IMR-90 (cell line): ENCODE results near the gene C2orf80. TPM values are rescaled to one million over a fixed set of nuclear protein-coding genes. Genes with fewer than 3 reads are reported as not detected.

Experiments
- ATAC-seq: fragments of 200-7000 bp; cut with Tn5 transposase; 2 replicates; pipeline ENCODE4 v1.9.1; 2020; ENCODE audit warnings: low read depth, mild to moderate bottlenecking, moderate library complexity
- BruUV-seq: library from RNA; stranded (reverse); fragments of 400-500 nt; replicated peaks from 2 replicates; lab custom pipeline; 2021; lab: Mats Ljungman, UMichigan
- CTCF ChIA-PET: fragments of 300-600 bp; formaldehyde crosslinking; extraction: SDS; loops from one replicate; lab custom pipeline; 2021; ENCODE audit warnings: antibody characterized with exemption; lab: Yijun Ruan, JAX
- POLR2A ChIA-PET: fragments of 300-600 bp; sonication (Branson Sonifier 250); formaldehyde crosslinking; loops from one replicate; lab custom pipeline; 2022; ENCODE audit warnings: antibody characterized with exemption; ENCODE audit not compliant: unreplicated experiment; lab: Charles Lee
- DNase-seq: peaks from one replicate; pipeline ENCODE4 v3.0.0; 2013
- H2AFZ ChIP-seq: replicated peaks from 2 replicates; pipeline ENCODE3; 2013; ENCODE audit warnings: low read length, mild to moderate bottlenecking; ENCODE audit not compliant: poor library complexity
- H2AK5ac ChIP-seq: 2 replicates; pipeline ENCODE4 v1.6.1; 2013; ENCODE audit warnings: low read depth, low read length, inconsistent platforms
- H2AK9ac ChIP-seq: replicated peaks from 2 replicates; pipeline ENCODE3; 2013; ENCODE audit warnings: mild to moderate bottlenecking, low read depth, low read length, moderate library complexity; ENCODE audit not compliant: poor library complexity
- H2BK120ac ChIP-seq: 2 replicates; pipeline ENCODE4 v1.6.1; 2013; ENCODE audit warnings: low read depth, low read length, inconsistent platforms
- H2BK15ac ChIP-seq: 3 replicates; pipeline ENCODE4 v1.6.1; 2013; ENCODE audit warnings: low read depth, low read length, inconsistent platforms
- H2BK20ac ChIP-seq: 2 replicates; pipeline ENCODE4 v1.6.1; 2013; ENCODE audit warnings: low read depth, mild to moderate bottlenecking, inconsistent platforms, low read length, moderate library complexity
- H2BK5ac ChIP-seq: 2 replicates; pipeline ENCODE4 v1.6.1; 2013; ENCODE audit warnings: mild to moderate bottlenecking, low read depth, low read length, inconsistent platforms; ENCODE audit not compliant: poor library complexity, severe bottlenecking
- H3K14ac ChIP-seq: replicated peaks from 2 replicates; pipeline ENCODE4 v1.6.1; 2013; ENCODE audit warnings: low read depth, low read length, inconsistent platforms
- H3K18ac ChIP-seq: 2 replicates; pipeline ENCODE4 v1.6.1; 2013; ENCODE audit warnings: low read depth, low read length, control low read depth
- H3K23ac ChIP-seq: 2 replicates; pipeline ENCODE4 v1.6.1; 2013; ENCODE audit warnings: low read depth, low read length, inconsistent platforms
- H3K27ac ChIP-seq: 2 replicates; pipeline ENCODE4 v1.5.1; 2013; ENCODE audit warnings: mild to moderate bottlenecking, control low read depth, low read length; ENCODE audit not compliant: insufficient read depth
- H3K27me3 ChIP-seq: 2 replicates; pipeline ENCODE4 v1.6.1; 2013; ENCODE audit warnings: low read length; ENCODE audit not compliant: control insufficient read depth, insufficient read depth
- H3K36me3 ChIP-seq: 2 replicates; pipeline ENCODE4 v1.6.1; 2013; ENCODE audit warnings: low read length, mixed read lengths; ENCODE audit not compliant: control insufficient read depth, insufficient read depth
- H3K4ac ChIP-seq: 2 replicates; pipeline ENCODE4 v1.6.1; 2013; ENCODE audit warnings: low read depth, low read length, inconsistent platforms
- H3K4me1 ChIP-seq: 2 replicates; pipeline ENCODE4 v1.6.1; 2013; ENCODE audit warnings: low read length, mixed read lengths; ENCODE audit not compliant: control insufficient read depth, insufficient read depth
- H3K4me2 ChIP-seq: 2 replicates; pipeline ENCODE4 v1.6.1; 2013; ENCODE audit warnings: low read depth, mild to moderate bottlenecking, control low read depth, low read length, moderate library complexity
- H3K4me3 ChIP-seq: 2 replicates; pipeline ENCODE4 v1.5.1; 2013; ENCODE audit warnings: low read depth, mild to moderate bottlenecking, control low read depth, low read length, moderate library complexity; ENCODE audit not compliant: insufficient read depth
- H3K56ac ChIP-seq: 2 replicates; pipeline ENCODE4 v1.6.1; 2013; ENCODE audit warnings: low read length, inconsistent platforms; ENCODE audit not compliant: insufficient read depth; ENCODE audit errors: extremely low read depth
- H3K79me1 ChIP-seq, 2 experiments: 2 replicates each; pipeline ENCODE4 v1.6.1; 2013; ENCODE audit warnings: low read length in 2 of 2, inconsistent platforms in 1 of 2, low read depth in 1 of 2
- H3K9ac ChIP-seq: 2 replicates; pipeline ENCODE4 v1.6.1; 2013; ENCODE audit warnings: low read depth, low read length, control low read depth
- H3K9me1 ChIP-seq: 2 replicates; pipeline ENCODE4 v1.6.1; 2013; ENCODE audit warnings: low read length, inconsistent platforms; ENCODE audit not compliant: insufficient read depth
- H3K9me3 ChIP-seq: 2 replicates; pipeline ENCODE4 v1.6.1; 2013; ENCODE audit warnings: low read length; ENCODE audit not compliant: control insufficient read depth, insufficient read depth
- H4K20me1 ChIP-seq: 2 replicates; pipeline ENCODE4 v1.6.1; 2013; ENCODE audit warnings: low read length, inconsistent platforms; ENCODE audit not compliant: insufficient read depth
- H4K5ac ChIP-seq: 2 replicates; pipeline ENCODE4 v1.6.1; 2013; ENCODE audit warnings: mild to moderate bottlenecking, low read depth, low read length, control low read depth
- H4K8ac ChIP-seq, 2 experiments: 2 replicates each; pipeline ENCODE4 v1.6.1; 2013; ENCODE audit warnings: low read depth in 2 of 2, low read length in 2 of 2, control low read depth in 1 of 2, inconsistent platforms in 1 of 2
- H4K91ac ChIP-seq: 2 replicates; pipeline ENCODE4 v1.6.1; 2013; ENCODE audit warnings: low read depth, low read length, inconsistent platforms; ENCODE audit not compliant: insufficient read depth
- BHLHE40 ChIP-seq: fragments of 150-350 bp; IDR thresholded peaks from 2 replicates; pipeline ENCODE4 v1.6.1; 2016; ENCODE audit warnings: mild to moderate bottlenecking, low read depth, low read length
- CEBPB ChIP-seq: IDR thresholded peaks from 2 replicates; pipeline ENCODE4 v1.6.1; 2012; ENCODE audit warnings: low read depth, low read length, improper control_type of control experiment
- CHD1 ChIP-seq: IDR thresholded peaks from 2 replicates; pipeline ENCODE4 v1.6.1; 2012; ENCODE audit warnings: low read depth, low read length, improper control_type of control experiment
- CTCF ChIP-seq: conservative IDR thresholded peaks from 2 replicates; pipeline ENCODE4 v1.5.1; 2012; ENCODE audit warnings: mild to moderate bottlenecking, low read depth, low read length, improper control_type of control experiment
- ELK1 ChIP-seq: fragments of 150-350 bp; IDR thresholded peaks from 2 replicates; pipeline ENCODE4 v1.6.1; 2016; ENCODE audit warnings: low read depth, mild to moderate bottlenecking, low read length, moderate library complexity, borderline replicate concordance
- FOS ChIP-seq: fragments of 150-350 bp; IDR thresholded peaks from 2 replicates; pipeline ENCODE4 v1.6.1; 2016; ENCODE audit warnings: low read depth, low read length
- MAFK ChIP-seq: IDR thresholded peaks from 2 replicates; pipeline ENCODE4 v1.6.1; 2012; ENCODE audit warnings: low read depth, low read length, improper control_type of control experiment
- MAZ ChIP-seq: IDR thresholded peaks from 2 replicates; pipeline ENCODE4 v1.6.1; 2012; ENCODE audit warnings: low read depth, mild to moderate bottlenecking, low read length, improper control_type of control experiment, moderate library complexity, borderline replicate concordance
- MXI1 ChIP-seq: IDR thresholded peaks from 2 replicates; pipeline ENCODE4 v1.6.1; 2012; ENCODE audit warnings: low read depth, mild to moderate bottlenecking, low read length, moderate library complexity, borderline replicate concordance
- NFE2L2 ChIP-seq: fragments of 150-350 bp; IDR thresholded peaks from 2 replicates; pipeline ENCODE4 v1.6.1; 2016; ENCODE audit warnings: low read depth, mild to moderate bottlenecking, low read length
- POLR2A ChIP-seq: IDR thresholded peaks from 2 replicates; pipeline ENCODE4 v1.6.1; 2012; ENCODE audit warnings: mild to moderate bottlenecking, low read depth, low read length
- RAD21 ChIP-seq: IDR thresholded peaks from 2 replicates; pipeline ENCODE4 v1.6.1; 2012; ENCODE audit warnings: low read length, improper control_type of control experiment
- RCOR1 ChIP-seq: IDR thresholded peaks from 2 replicates; pipeline ENCODE4 v1.6.1; 2012; ENCODE audit warnings: mild to moderate bottlenecking, low read length, improper control_type of control experiment; ENCODE audit not compliant: insufficient replicate concordance
- RFX5 ChIP-seq: IDR thresholded peaks from 2 replicates; pipeline ENCODE4 v1.8.0; 2012; ENCODE audit warnings: low read depth, mild to moderate bottlenecking, low read length, moderate library complexity
- SMC3 ChIP-seq: fragments of 150-350 bp; IDR thresholded peaks from 2 replicates; pipeline ENCODE4 v1.6.1; 2016; ENCODE audit warnings: low read depth, mild to moderate bottlenecking, antibody characterized with exemption, low read length, moderate library complexity
- USF2 ChIP-seq: fragments of 150-350 bp; IDR thresholded peaks from 2 replicates; pipeline ENCODE4 v1.6.1; 2017; ENCODE audit warnings: mild to moderate bottlenecking, antibody characterized with exemption, low read length, low read depth
- WGBS, 2 experiments: methylation state at CpG; one replicate each; pipeline versions ENCODE4 v1.1.5 to v1.1.7; 2013; ENCODE audit warnings: missing lambda C conversion rate in 2 of 2; ENCODE audit not compliant: insufficient read length in 1 of 2; ENCODE audit errors: extremely low coverage in 2 of 2; 5-methylcytosine and 5-hydroxymethylcytosine counted together
- dilution Hi-C: fragments of 300-500 bp; cut with HindIII; formaldehyde crosslinking; loops from one replicate; pipeline ENCODE4 v1.14.3; 2018; ENCODE audit warnings: low sequenced_read_pairs; ENCODE audit not compliant: unreplicated experiment
- in situ Hi-C: fragments of 300-500 bp; cut with MboI; formaldehyde crosslinking; loops from 3 replicates; pipeline ENCODE4 v1.14.3; 2019; ENCODE audit warnings: low sequenced_read_pairs, inconsistent platforms, mixed read lengths
- intact Hi-C: fragments of 100-400 bp; cut with micrococcal nuclease; formaldehyde crosslinking; loops from 2 replicates; pipeline ENCODE4 v1.10.0; 2022
- polyA plus RNA-seq, 3 experiments: library from polyadenylated mRNA; depleted of rRNA; stranded (reverse); fragments of >200 nt; gene quantifications; 2 replicates each; pipeline ENCODE4 v1.2.3, GENCODE V29; 2012; ENCODE audit warnings: low replicate concordance in 1 of 3
- total RNA-seq: library from RNA; depleted of rRNA; stranded (reverse); fragments of >200 nt; gene quantifications from 2 replicates; pipeline ENCODE4 v1.2.3, GENCODE V29; 2012

Gene C2orf80
- total and polyA plus RNA-seq, 2 of the 4 experiments (the other 2 are of a cell fraction) = not detected

GRCh38 chr2:208183972-208184705 is 5.7 kb downstream of the C2orf80 start:
- CTCF ChIA-PET = no interaction called here
- Histone ChIP-seq H4K20me1 (no peaks in the 10 kb centered on the region), H3K36me3 (no peaks in the 10 kb centered on the region), H2BK120ac (no peak overlapping the region), H2BK15ac (no peak overlapping the region), H4K8ac (no peak overlapping the region), H3K27ac (no peak overlapping the region), H2AK5ac (no peak overlapping the region), H3K9ac (no peak overlapping the region), H3K18ac (no peak overlapping the region), H3K79me1 (no peaks in the 10 kb centered on the region), H3K4me2 (no peak overlapping the region), H3K27me3 (peaks cover 18% of the 10 kb centered on the region), H4K5ac (no peak overlapping the region), H4K91ac (no peak overlapping the region), H3K9me1 (no peaks in the 10 kb centered on the region), H3K23ac (no peak overlapping the region), H2BK20ac (no peak overlapping the region), H2BK5ac (no peak overlapping the region), H3K9me3 (no peaks in the 10 kb centered on the region), H3K14ac (no peak overlapping the region), H2AFZ (no peak overlapping the region), H3K4me3 (no peak overlapping the region), H3K4ac (no peak overlapping the region), H3K4me1 (no peaks in the 10 kb centered on the region), H2AK9ac (no peak overlapping the region), H3K56ac (no peak overlapping the region)
- in situ Hi-C loops (no loop called here), intact Hi-C loops (no loop called here), dilution Hi-C loops (no loop called here)
- WGBS, 2 experiments = no CpG with 5 or more reads among the region's 12 CpGs
- POLR2A ChIA-PET = no interaction called here
- no TSS peak for BruUV-seq
- TF ChIP-seq RFX5 (no peak), SMC3 (no peak), USF2 (no peak), CHD1 (no peak), MXI1 (no peak), RCOR1 (no peak), CEBPB (no peak), POLR2A (no peak), FOS (no peak), CTCF (no peak), MAZ (no peak), RAD21 (no peak), MAFK (no peak), ELK1 (no peak), NFE2L2 (no peak), BHLHE40 (no peak)
- ATAC-seq (no peak), DNase-seq (no peak)
